ENCODE measurements around the gene SFMBT2.
A peak's percentile ranks its signal among the peaks of the same experiment; 100 is the strongest.

The SFMBT2 gene

DNA sequence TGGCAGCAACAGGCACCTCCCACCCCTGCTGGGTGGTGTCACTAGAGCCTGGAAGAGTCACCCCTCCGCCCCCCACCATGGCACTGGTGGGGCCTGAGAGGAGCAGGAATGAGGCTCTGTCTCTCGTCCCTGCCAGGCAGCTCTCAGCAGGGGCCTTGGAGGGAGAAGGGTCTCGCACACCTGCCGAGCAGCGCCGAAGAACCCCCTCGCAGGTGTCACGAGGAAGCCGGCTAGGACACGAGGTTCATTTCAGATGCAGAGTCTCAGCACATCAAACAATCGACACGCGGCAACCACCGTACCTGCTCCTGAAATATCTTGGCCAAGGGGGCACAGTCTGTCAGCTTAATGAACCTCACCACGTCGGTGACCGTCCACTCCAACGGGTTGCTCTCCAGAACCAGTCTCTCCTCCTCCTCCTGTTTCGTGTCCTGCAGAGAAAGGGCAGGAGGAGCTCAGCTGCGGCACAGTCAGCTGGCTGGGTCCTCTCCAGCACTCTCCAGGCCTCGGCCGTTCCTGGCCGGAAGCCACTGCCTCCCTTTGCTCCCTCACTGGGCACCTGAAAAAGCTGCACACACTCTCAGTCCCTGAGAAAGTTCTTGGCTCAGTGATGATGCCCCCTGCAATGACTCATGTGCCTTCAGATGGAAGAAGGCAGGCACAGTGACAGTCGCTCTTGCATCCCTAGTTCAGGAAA is 240.1 kb downstream of the SFMBT2 start:
- no peak for DNase-seq

DNA sequence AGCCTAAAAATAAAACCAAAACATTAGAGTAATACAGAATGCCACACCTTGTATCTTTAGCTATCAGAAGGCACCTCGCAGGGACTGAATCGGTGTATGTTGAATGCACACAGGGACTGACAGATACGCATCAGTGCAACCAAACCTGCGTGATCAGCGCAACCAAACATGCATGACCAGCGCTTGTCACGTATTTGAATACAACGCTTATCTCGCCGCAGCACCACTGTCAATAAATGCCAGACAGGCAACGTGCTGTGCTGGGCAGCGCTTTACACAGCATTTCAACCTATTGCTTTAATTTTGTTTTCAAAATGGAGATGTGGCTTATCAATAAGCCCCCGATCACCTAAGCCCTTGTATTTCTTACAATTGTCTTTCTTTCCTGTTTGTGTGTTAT is 242.4 kb downstream of the SFMBT2 start:
- peak in 1 of 2 experiments; percentile 0 for DNase-seq

DNA sequence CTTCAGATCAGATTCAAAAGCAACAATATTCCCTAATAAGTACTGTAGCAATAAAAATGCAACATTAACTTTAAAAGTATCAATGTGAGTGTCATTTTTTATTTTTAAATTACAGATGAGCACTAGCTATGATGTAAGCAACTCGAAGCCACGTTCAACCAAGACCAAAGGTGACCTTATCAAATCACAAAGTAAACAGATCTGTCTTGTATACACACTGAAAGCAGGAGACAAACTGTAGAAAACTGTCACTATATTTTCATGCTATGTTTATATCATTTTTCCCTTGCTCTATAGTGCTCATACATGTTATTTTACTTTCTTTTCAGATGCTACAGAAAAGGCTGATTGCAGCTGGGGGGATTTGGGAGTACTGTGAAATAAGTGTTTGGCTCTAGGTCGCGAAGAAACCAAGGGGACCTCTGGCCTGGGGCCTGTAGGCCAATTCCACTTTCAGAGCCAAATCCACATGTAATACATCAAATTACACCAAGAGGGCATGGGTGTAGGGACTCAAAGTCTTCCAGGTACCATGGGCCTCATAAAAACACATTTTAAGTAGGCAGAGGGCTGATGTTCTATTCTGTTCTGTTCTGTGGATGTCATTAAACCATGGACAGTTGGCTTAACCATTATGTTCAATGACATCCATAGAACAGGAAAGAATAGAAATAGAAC is 245.2 kb downstream of the SFMBT2 start:
- no peak for DNase-seq

DNA sequence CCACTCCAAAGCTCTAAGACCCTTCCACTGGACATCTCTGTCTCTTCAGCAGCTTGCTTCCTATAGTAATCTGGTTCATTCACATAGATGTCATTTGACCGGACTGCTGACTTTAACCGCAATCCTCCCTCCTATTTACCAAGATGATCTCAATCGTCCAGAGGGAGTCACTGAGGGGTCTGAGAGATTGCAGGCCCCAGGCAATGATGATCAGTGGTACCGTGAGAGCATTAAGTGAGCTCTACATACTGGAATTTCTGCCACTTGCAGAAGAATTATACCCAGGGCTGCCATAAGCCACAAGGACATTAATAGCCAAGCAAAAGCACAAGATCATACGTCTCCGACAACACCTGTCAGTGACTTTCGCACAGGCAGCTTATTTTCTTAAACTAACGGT is 245.9 kb downstream of the SFMBT2 start:
- DNase-seq, result no peak

DNA sequence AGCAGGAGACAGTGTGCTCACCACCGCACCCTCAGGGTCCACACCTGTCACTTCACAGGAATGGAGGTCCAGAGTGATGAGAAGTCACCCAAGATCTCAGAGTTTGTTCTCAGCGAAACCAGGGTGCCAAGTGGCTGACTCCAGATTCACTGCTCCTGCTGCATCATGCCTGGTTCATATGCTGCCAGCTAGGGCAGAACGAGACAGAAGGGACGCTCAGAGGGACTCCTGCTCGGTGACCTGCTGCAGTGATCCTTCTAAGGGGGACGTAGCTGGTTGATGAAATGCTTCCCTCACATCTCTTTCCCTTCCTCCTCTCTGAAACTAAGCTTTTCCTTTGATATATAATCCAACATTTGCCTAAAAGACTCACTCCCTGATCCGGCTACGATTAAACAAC is 248.5 kb downstream of the SFMBT2 start:
- no peak for DNase-seq

DNA sequence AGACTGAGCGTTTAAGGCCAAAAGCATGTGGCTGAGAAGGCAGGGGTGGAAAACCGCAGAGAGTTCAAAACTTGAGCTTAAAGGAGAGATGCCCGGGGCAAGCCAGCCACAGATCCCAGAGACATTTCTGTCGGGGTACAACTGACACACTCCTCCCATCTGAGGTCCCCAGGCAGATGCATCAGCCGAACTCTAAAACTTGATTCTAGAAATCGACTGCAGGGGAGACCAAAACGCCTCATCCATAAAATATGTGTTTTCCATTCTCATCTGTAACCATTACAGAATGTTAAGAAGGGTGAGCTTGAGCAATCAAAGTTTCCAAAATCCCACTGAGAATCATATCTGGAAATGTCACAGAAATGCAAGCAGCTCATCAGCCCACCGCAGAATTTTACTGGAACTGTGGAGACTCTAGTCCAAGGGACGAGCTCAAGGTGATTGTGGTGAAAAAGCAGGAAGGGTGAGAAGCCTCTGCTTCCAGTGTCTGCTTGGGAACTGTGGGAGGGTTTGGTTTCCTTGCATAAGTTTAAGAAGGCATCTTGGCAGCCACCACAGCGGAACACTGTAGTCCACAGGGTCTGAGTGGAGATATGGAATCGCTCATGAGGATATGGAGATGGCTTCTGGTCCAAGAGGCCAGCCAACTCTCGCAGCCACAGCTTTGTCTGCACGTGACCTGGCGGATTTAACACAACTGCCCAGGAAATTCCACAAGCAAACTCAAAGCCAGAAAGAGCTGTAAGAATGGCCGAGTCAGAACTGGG is 249.2 kb downstream of the SFMBT2 start:
- DNase-seq, result no peak

DNA sequence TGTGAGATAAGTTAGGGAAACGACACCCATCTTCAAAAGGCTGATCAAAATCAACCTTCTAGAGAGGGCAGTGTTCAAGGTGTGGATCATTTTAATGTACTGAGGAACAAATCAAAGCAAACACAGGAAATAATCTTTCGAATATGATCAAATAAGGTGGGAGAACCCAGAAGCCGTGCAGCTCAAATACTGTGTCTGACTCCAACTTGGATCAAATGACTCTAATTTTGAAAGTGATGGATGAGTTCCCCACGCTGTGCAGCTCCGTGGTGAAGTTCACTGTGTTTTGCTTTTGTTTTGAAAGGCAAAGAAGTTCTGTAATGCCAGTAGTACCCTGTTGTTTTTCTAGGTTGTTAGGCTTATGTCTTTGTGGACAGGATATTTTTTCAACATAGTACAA is 250.9 kb downstream of the SFMBT2 start:
- no peak for DNase-seq

DNA sequence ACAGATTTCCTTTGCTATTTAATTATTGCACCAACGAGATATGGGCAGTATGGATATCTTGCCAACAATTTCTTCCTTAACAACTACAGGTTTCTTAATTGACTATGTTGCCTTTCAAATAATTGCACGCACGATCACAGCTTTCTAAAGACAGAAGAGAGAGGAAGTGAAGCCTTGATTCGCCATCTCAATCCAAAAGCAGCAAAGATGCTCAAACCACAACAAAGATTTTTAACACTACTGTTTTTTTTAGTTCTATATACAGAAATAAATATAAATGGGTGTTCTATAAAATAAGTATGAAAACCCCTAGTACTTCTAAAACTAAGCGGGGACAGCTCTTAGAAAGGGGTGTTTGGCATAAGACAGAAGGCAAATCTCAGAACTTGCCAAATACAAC is 251.3 kb downstream of the SFMBT2 start:
- DNase-seq, result no peak

DNA sequence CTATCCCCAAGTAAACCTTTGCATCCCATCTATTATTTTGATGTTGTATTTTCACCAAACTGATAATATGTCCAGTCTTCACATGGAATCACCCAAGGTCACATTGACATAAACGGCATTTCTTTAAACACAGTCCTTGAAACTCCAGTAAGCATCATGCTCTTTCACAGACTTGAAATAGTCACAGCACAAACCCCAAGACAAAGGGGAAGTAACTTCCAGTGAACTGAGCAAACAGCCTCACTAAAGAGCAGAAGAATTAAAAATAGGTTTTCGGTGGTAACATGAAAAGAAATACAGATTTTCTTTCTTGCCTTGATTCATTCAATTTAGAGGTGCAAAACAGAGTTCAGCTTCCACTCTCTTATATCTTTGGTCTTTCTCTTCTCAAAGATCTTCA is 253.7 kb downstream of the SFMBT2 start:
- DNase-seq, result no peak

DNA sequence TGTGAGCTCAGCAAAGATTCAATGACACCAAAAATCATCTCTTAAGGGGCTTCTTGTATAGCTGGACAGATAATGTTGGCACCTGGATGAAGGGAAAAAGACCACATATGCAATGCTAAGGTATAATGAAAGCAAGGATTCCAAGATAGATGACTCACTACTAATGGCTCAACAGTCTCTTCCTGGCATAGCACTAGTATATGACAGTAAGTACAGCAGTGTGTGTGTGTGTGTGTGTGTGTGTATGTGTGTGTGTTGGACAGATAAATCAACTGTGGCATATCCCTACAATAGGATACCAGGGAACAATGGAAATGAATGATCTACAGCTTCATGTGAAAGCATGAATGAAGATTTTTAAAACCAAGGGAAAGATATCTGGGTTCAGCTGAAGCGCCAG is 257.1 kb downstream of the SFMBT2 start:
- DNase-seq, result no peak

DNA sequence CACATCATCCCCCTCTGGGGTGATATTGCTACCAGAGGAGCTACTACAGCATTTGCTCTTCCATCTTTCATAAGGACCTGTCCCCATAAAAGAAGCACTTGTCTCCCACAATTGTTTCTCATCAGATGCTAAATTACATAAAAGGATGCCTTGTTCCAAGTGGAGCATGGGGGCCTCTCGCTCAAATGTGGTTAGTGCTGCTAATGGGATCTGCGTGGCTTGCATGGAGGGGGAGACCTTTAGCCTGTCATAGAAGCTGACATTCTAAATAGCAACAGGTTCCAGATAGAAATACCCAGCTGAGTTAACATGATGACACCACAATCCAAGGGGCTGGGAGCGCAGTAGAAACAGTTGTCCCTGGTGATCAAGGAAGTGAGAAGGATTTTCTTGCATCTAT is 257.9 kb downstream of the SFMBT2 start:
- DNase-seq, result no peak

DNA sequence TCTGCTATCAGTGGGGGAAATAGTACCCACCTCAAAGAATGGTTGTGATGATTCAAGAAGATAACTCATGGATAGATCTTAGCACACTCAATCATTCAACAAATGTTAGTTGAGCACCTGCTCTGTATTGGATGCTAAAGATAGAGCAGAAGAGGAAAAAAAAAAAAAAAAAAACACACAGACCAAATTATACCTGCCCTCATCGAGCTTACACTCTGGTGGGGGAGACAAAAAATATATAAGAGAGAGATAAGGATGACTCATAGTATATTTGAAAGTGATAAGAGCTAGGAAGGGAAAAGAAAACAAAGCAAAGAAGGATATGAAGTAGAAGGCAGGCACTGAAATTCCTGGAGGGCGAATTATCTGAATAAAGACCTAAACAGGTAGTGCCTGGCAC is 258.5 kb downstream of the SFMBT2 start:
- DNase-seq, result no peak

DNA sequence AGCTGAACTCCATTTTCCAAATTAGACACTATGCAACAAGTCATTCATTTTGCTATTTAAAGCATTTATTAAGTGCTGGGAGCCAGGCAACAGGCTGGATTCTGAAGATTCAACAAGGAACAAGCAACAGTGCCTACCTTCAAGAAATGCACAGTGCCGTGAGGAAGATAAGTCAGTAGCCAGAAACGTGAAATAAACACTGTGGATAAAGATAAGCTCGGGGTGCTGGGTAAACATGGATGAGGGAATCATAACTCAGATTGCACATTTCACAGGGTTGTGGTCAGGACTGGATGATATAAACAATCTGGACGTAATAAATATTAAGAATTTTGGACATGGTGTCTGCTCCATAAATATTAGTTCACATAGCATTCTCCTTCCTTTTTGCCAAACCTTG is 259.3 kb downstream of the SFMBT2 start:
- DNase-seq, result no peak

DNA sequence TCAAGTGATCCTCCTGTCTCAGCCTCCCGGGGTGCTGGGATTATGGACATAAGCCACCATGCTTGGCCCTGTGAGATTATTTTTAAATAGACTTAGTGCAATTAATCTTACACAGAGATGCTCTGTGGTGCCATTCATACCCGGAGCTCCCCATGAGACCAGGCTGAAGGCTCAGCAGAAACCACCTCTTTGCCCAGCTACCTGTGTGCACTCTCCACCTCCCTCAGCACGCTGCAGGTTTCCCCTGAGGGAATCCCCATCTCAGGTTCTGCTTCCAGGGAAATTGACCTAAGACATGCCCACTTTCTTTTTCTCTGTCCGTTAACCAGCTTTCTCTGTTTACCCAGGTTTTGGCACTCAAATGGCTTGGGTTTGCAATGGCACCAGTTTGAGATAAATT is 260.5 kb downstream of the SFMBT2 start:
- DNase-seq, result no peak

DNA sequence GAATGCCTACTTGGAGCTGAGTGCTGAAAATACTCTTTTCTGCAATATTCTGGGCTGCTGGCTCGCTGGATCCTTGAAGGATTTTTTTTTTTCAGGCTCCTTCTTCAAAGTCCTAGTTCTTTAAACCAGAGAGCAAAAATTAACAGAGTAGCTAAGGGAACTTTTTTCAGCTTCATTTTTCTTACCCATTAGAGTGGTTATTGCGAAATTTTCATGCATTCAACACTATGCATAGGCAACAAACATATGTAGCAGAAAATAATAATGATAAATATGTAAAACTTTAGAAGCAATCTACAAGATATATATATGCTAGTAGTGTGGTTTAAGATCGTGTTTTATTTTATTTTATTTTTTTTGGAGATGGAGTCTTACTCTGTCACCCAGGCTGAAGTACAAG is 264.6 kb downstream of the SFMBT2 start:
- no peak for DNase-seq

DNA sequence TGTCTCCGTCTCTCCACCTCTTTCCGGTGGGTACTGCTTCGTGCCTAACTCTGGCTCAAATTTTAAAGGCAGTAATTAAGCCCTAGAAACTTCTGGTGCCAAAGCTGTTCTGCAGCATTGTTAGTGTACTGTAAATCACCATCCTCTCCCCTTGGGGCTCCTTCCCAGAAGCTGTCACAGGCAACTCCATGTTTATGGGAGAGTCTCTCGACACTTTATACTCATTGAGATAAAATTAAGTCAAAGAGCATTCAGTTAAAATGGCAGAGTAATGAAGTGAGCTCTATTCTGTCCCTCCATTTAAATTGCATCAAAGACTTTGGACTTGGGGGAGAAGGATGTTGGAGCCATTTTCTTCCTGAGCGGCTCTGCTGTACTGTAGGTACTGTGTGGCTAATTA is 274.8 kb downstream of the SFMBT2 start:
- DNase-seq, result no peak

DNA sequence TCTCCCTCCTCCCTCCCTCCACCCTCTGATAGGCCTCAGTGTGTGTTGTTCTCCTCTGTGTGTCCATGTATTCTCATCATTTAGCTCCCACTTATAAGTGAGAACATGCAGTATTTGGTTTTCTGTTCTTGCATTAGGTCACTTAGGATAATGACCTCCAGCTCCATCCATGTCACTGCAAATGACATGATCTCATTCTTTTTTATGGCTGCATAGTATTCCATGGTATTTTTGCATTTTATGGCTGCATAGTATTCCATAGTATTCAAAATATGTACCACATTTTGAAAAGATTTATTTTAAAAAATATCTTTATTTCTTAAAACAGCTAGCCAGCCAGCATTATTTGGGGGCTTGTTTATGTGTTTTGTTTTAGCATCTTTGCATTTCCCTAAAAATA is 275.6 kb downstream of the SFMBT2 start:
- no peak for DNase-seq

DNA sequence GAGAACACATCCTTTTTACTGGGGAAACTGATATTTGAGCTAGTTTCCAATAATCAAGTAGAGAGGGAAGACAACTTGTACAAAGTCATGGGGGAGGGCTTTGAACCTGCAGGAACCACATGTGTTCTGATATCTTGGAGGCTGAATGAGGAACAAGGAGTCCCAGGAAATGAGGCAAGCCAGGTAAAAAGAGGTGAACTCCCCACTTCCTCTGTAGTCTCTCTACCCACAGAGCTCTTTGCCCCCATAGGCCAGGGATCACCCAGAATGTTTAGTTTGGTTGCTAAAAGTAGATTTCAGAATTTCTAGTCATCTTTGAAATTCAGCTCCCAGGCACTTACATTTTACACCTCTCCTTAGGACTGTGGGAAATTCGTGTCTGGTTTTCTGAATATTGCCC is 276.4 kb downstream of the SFMBT2 start:
- no peak for DNase-seq

DNA sequence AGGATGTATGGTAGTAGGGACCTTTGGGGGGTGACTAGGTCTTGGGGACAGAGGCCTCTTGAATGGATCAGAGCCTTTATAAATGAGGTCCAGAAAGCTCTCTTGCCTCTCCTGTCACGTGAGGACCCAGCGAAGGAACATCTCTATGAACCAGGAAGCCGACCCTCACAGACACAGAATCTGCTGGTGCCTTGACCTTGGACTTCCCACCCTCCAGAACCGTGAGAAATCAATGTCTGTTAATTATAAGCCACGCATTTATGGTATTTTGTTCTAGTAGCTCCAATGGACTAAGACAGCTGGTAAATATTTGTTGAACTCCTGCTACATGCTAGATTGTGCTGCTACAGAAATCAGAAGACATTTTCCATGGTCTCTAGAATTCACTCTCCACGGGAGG is 276.9 kb downstream of the SFMBT2 start:
- DNase-seq, result no peak

DNA sequence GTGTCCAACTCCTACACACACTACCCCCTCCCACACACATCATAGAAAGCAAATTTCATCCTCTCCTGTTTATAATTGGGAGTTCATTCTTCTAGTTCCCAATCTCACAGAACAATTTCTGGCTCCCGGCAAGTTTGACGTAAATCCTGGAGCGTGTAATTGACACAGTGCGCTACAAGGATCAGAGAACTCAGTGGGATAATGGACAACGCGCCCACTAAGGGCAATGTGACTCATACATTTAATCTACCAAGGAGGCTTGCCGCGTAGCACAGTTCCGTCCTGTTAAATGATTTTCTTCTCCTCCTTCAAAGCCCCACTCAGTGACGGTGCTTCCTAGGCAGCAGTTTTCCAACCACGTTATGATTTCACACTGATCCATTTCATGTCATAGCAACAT is 277.6 kb downstream of the SFMBT2 start:
- DNase-seq, result no peak

DNA sequence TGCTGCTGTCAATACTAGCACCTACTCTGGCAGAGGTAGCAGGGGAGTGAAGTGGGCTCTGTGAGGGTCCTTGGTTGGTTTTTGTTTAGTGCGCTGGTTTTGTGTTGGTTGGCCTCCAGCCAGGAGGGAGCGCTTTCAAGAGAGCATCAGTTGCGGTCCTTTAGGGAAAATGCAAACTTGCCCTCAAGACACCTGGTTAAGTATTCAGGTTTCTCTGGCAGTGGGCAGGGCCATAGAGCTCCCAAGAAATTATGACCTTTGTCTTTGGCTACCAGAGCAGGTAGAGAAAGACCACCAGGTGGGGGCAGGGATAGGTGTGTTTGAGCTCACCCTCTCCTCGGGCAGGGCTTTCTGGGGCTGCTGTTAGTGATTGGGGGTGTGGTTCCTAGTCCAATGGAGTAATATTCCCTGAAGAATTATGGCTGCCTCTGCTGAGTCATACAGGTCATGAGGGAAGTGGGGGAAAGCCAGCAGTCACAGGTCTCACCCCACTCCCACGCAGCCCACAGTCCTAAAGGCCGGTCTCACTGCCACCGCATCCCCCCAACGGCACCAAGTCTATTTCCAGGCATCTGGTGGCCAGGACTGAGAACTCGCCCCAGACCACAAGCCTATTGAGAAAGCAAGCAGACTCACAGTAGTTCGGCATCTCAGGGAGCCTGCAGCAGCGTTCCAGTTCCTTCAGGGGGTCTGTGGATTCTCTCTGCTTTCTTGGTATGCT is 280.5 kb downstream of the SFMBT2 start:
- no peak for DNase-seq

DNA sequence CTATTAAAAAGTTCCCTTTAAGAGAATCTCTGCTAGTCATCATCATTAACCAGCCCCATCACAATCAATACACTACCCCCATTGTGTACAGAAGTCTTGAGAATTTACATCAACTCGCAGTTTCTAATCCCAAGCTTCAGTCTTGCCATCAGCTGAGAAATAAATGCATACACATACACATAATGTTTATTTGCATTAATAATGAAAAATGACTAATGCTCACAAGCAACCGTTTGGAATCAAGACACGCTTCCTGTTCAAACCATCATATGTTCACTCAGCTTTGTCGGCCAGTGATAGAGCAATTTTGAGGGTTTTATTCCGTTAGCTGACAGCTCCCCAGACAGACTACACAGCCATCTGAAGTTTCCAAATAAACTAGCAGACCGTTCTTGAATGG is 287.1 kb downstream of the SFMBT2 start:
- DNase-seq, result no peak

DNA sequence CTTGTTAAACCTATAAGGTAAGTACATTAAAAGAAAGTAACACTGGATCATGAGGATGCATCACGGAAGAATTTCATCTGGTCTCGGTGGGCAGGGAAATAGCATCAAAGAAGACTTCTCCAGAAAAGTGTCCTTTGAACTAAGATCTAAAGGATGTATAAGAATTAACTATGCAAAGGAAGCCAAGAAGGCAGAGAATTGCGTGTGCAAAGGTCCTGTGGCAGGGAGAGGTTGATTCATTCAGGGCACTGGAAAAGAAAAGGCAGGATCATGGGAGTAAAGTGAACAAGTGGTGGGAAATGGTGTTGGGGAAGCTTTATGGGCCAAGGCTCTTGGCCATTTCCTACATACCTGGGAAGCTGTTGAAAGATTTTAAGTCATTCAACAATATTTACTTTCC is 288.3 kb downstream of the SFMBT2 start:
- no peak for DNase-seq

All from NCI-H1930 (cell line).